Measurements from ENCODE around the gene FUBP3. TPM values are rescaled to one million over a fixed set of nuclear protein-coding genes. Genes with fewer than 3 reads are reported as not detected.

Gene FUBP3
- polyA plus RNA-seq, 3 donors: 9.5 to 17.3 (median 16.3) TPM

GRCh38 chr9:130542457-130543228 lies 36.7 kb upstream of the FUBP3 start:
- Histone ChIP-seq H3K79me2 (ENCODE audit: insufficient read depth, low read length) (no peaks in the 10 kb centered on the region), H3K9ac (ENCODE audit: insufficient read depth, low read length, poor library complexity, severe bottlenecking) (no peak overlapping the region), H3K27me3 (ENCODE audit: control insufficient read depth in 2 of 2, insufficient read depth in 2 of 2, low read length in 2 of 2) (peaks cover 2 to 21% of the 10 kb centered on the region in 2 donors), H3K4me3 (replicated peaks in 1 of 3; ENCODE audit: low read depth in 2 of 3, low read length in 3 of 3) (no peak overlapping the region), H3K36me3 (replicated peaks in 1 of 2; ENCODE audit: control insufficient read depth in 1 of 2, insufficient read depth in 2 of 2, low read length in 2 of 2) (no peaks in the 10 kb centered on the region), H3K4me1 (ENCODE audit: control insufficient read depth in 1 of 2, insufficient read depth in 2 of 2, low read length in 2 of 2) (no peaks in the 10 kb centered on the region), H2AFZ (ENCODE audit: insufficient read depth, low read depth, low read length, poor library complexity, severe bottlenecking) (no peak overlapping the region), H3K27ac (ENCODE audit: low read depth in 1 of 2, low read length in 2 of 2) (no peak overlapping the region), H4K20me1 (ENCODE audit: insufficient read depth, low read length) (no peaks in the 10 kb centered on the region), H3K9me3 (replicated peaks in 1 of 2; ENCODE audit: control insufficient read depth in 1 of 2, insufficient read depth in 1 of 2, low read length in 2 of 2) (no peaks in the 10 kb centered on the region), H3K4me2 (replicated peaks; ENCODE audit: extremely low read depth, low read length, poor library complexity, severe bottlenecking) (no peak overlapping the region)
- intact Hi-C loops (cut with micrococcal nuclease): no loop called here
- WGBS (ENCODE audit: insufficient coverage): 82% methylated on average over 7 of the region's 7 CpGs
- Mint-ChIP-seq H3K27ac (no peak overlapping the region), H3K4me3 (no peak overlapping the region), H3K9me3 (peaks cover 0 to 3% (median 0%) of the 10 kb centered on the region in 7 donors), H3K4me1 (peaks cover 3% of the 10 kb centered on the region), H3K36me3 (no peaks in the 10 kb centered on the region), H3K27me3 (ENCODE audit: low read depth in 3 of 3) (peaks cover 26 to 38% (median 30%) of the 10 kb centered on the region in 3 donors)
- DNase-seq: no peak
- TF ChIP-seq CTCF (IDR thresholded peaks at IDR 0.05): no peak

GRCh38 chr9:130543368-130543767 lies 36.0 kb upstream of the FUBP3 start:
- Mint-ChIP-seq H3K27me3 (ENCODE audit: low read depth in 3 of 3) (peaks cover 19 to 31% (median 24%) of the 10 kb centered on the region in 3 donors), H3K36me3 (no peaks in the 10 kb centered on the region), H3K4me3 (no peak overlapping the region), H3K4me1 (no peaks in the 10 kb centered on the region), H3K27ac (no peak overlapping the region), H3K9me3 (peaks cover 0 to 3% (median 0%) of the 10 kb centered on the region in 7 donors)
- Histone ChIP-seq H3K9ac (ENCODE audit: insufficient read depth, low read length, poor library complexity, severe bottlenecking) (no peak overlapping the region), H3K4me2 (replicated peaks; ENCODE audit: extremely low read depth, low read length, poor library complexity, severe bottlenecking) (no peak overlapping the region), H3K4me3 (replicated peaks in 1 of 3; ENCODE audit: low read depth in 2 of 3, low read length in 3 of 3) (no peak overlapping the region), H3K36me3 (replicated peaks in 1 of 2; ENCODE audit: control insufficient read depth in 1 of 2, insufficient read depth in 2 of 2, low read length in 2 of 2) (no peaks in the 10 kb centered on the region), H2AFZ (ENCODE audit: insufficient read depth, low read depth, low read length, poor library complexity, severe bottlenecking) (no peak overlapping the region), H3K27me3 (ENCODE audit: control insufficient read depth in 2 of 2, insufficient read depth in 2 of 2, low read length in 2 of 2) (peaks cover 0 to 13% of the 10 kb centered on the region in 2 donors), H3K27ac (ENCODE audit: low read depth in 1 of 2, low read length in 2 of 2) (no peak overlapping the region), H4K20me1 (ENCODE audit: insufficient read depth, low read length) (no peaks in the 10 kb centered on the region), H3K4me1 (ENCODE audit: control insufficient read depth in 1 of 2, insufficient read depth in 2 of 2, low read length in 2 of 2) (no peaks in the 10 kb centered on the region), H3K79me2 (ENCODE audit: insufficient read depth, low read length) (no peaks in the 10 kb centered on the region), H3K9me3 (replicated peaks in 1 of 2; ENCODE audit: control insufficient read depth in 1 of 2, insufficient read depth in 1 of 2, low read length in 2 of 2) (no peaks in the 10 kb centered on the region)
- WGBS (ENCODE audit: insufficient coverage): 63% methylated on average over 8 of the region's 8 CpGs
- DNase-seq: no peak
- no peak for TF ChIP-seq CTCF (IDR thresholded peaks at IDR 0.05)
- intact Hi-C loops (cut with micrococcal nuclease): no loop called here
